Progenitor cell of endocrine pancreas (in vitro differentiated cells): ENCODE data around the gene PCK1. TPM values are rescaled to one million over a fixed set of nuclear protein-coding genes. Genes with fewer than 3 reads are reported as not detected.

Experiments used
- DNase-seq: peaks from one replicate; pipeline ENCODE4 v3.0.0; 2021; ENCODE audit warnings: low spot score; ENCODE audit not compliant: unreplicated experiment
- H3K27ac Mint-ChIP-seq: 2 replicates; pipeline ENCODE4 v1.8.0; 2021; ENCODE audit warnings: mild to moderate bottlenecking, moderate library complexity, mixed read lengths
- H3K27me3 Mint-ChIP-seq: 2 replicates; pipeline ENCODE4 v1.8.0; 2021; ENCODE audit warnings: mixed read lengths
- H3K36me3 Mint-ChIP-seq: 2 replicates; pipeline ENCODE4 v1.8.0; 2022; ENCODE audit warnings: mixed read lengths; ENCODE audit not compliant: insufficient read depth
- H3K4me1 Mint-ChIP-seq: 2 replicates; pipeline ENCODE4 v1.8.0; 2021; ENCODE audit warnings: low read depth, mixed read lengths
- H3K4me3 Mint-ChIP-seq: 2 replicates; pipeline ENCODE4 v1.8.0; 2021; ENCODE audit warnings: low read depth, mild to moderate bottlenecking, moderate library complexity, mixed read lengths
- H3K9me3 Mint-ChIP-seq: 2 replicates; pipeline ENCODE4 v1.8.0; 2021; ENCODE audit warnings: low read depth, mixed read lengths
- CTCF ChIP-seq: fragments of 200-600 bp; sonication (generic); IDR thresholded peaks from one replicate; pipeline ENCODE4 v1.5.0; 2021; ENCODE audit warnings: antibody characterized with exemption, mild to moderate bottlenecking; ENCODE audit not compliant: unreplicated experiment
- total RNA-seq: library from RNA; stranded (reverse); gene quantifications from 2 replicates; pipeline ENCODE4 v1.2.1, GENCODE V29; 2021

The PCK1 gene
- total RNA-seq, 1 donor from 2014 or later: not detected

DNA sequence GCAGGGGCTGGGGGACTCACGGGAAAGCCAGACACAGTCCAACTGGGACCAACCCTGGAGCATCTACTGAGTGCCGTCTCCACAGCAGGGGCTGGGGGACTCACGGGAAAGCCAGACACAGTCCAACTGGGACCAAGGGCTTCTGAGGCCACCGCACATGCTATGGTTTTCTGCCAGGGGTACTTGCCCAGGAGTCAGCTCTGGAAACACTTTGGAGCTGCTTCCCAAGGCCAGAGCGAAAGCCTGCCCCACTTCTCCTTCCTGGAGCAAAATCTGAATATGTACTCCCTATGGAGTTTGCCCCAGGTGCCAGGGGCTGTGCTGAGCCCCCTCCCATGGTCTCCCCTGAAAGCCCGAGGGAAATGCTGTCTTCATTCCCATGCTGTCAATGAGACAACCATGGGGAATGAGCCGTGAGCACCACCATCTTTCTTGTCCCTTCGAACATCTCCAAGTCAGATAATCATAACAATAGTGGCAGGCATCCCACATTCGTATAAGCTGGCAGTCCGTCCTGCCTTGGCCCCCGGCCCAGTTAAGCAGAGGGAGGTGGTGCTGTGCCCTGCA is 18.5 kb downstream of the PCK1 start:
- no peak overlapping the region for H3K4me3 Mint-ChIP-seq
- no peak overlapping the region for H3K27ac Mint-ChIP-seq
- H3K4me1 Mint-ChIP-seq: peaks cover 12% of the 10 kb centered on the region
- H3K36me3 Mint-ChIP-seq: no peaks in the 10 kb centered on the region
- TF ChIP-seq CTCF: no peak
- H3K27me3 Mint-ChIP-seq: peaks cover 24% of the 10 kb centered on the region
- DNase-seq: no peak
- no peaks in the 10 kb centered on the region for H3K9me3 Mint-ChIP-seq

GRCh38 chr20:57579898-57580447 is 19.1 kb downstream of the PCK1 start:
- H3K9me3 Mint-ChIP-seq: no peaks in the 10 kb centered on the region
- peak overlapping the region; percentile 49 for H3K27ac Mint-ChIP-seq
- no peak for TF ChIP-seq CTCF
- H3K36me3 Mint-ChIP-seq: no peaks in the 10 kb centered on the region
- H3K4me1 Mint-ChIP-seq: peaks cover 12% of the 10 kb centered on the region
- H3K27me3 Mint-ChIP-seq: peaks cover 26% of the 10 kb centered on the region
- no peak for DNase-seq
- H3K4me3 Mint-ChIP-seq: no peak overlapping the region

DNA sequence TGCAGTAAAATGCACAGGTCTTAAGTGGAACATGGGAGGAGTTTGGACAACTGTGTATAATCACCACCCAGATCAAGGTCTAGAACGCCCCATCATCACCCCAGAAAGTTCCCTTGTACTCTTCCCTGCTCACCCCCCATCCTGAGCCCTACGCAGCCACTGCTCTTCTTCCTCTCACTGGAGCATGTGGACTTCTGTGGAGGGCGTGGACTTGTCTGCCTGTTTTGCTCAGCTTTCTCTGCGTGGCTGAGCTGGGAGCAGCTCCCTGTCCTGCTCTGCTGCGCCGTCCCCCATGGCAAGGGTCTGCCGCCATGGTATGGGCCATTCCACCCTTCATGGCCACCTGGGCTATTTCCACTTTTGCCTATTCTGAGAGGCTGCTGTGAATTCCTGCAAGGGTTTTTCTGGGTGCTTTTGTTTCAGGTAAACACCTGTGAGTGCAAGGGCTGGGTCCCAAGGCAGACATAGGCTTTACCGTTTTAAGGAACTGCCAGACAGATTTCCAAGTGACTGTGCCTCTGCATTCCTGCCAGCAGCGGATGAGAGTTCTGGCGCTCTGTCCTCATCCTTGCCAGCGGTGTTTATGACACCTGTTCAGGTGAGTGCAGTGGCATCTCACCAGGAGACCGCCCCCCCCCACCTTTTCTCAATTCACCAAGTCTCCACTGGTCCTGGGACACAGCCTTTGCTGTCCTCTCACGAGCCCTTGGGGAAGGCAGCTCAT is 19.7 kb downstream of the PCK1 start:
- H3K27ac Mint-ChIP-seq: no peak overlapping the region
- no peak for DNase-seq
- H3K4me3 Mint-ChIP-seq: no peak overlapping the region
- H3K27me3 Mint-ChIP-seq: peaks cover 31% of the 10 kb centered on the region
- no peak for TF ChIP-seq CTCF
- no peaks in the 10 kb centered on the region for H3K36me3 Mint-ChIP-seq
- H3K4me1 Mint-ChIP-seq: peaks cover 12% of the 10 kb centered on the region
- H3K9me3 Mint-ChIP-seq: no peaks in the 10 kb centered on the region

GRCh38 chr20:57581202-57582028 is 20.5 kb downstream of the PCK1 start:
- no peak for DNase-seq
- no peak for TF ChIP-seq CTCF
- Mint-ChIP-seq H3K36me3 (no peaks in the 10 kb centered on the region), H3K4me1 (peaks cover 13% of the 10 kb centered on the region), H3K4me3 (no peak overlapping the region), H3K9me3 (no peaks in the 10 kb centered on the region), H3K27me3 (peaks cover 31% of the 10 kb centered on the region), H3K27ac (no peak overlapping the region)

GRCh38 chr20:57582029-57582378 is 21.1 kb downstream of the PCK1 start:
- Mint-ChIP-seq H3K4me1 (peaks cover 13% of the 10 kb centered on the region), H3K36me3 (no peaks in the 10 kb centered on the region), H3K27me3 (peaks cover 33% of the 10 kb centered on the region), H3K9me3 (no peaks in the 10 kb centered on the region), H3K27ac (no peak overlapping the region), H3K4me3 (no peak overlapping the region)
- TF ChIP-seq CTCF: no peak
- no peak for DNase-seq
